IMR-90 (cell line): ENCODE results near the gene SEC24D. TPM values are rescaled to one million over a fixed set of nuclear protein-coding genes. Genes with fewer than 3 reads are reported as not detected.

ENCODE experiments used
- ATAC-seq: fragments of 200-7000 bp; cut with Tn5 transposase; 2 replicates; pipeline ENCODE4 v1.9.1; 2020; ENCODE audit warnings: low read depth, mild to moderate bottlenecking, moderate library complexity
- BruUV-seq: library from RNA; stranded (reverse); fragments of 400-500 nt; replicated peaks from 2 replicates; lab custom pipeline; 2021; lab: Mats Ljungman, UMichigan
- CTCF ChIA-PET: fragments of 300-600 bp; formaldehyde crosslinking; extraction: SDS; loops from one replicate; lab custom pipeline; 2021; ENCODE audit warnings: antibody characterized with exemption; lab: Yijun Ruan, JAX
- POLR2A ChIA-PET: fragments of 300-600 bp; sonication (Branson Sonifier 250); formaldehyde crosslinking; loops from one replicate; lab custom pipeline; 2022; ENCODE audit warnings: antibody characterized with exemption; ENCODE audit not compliant: unreplicated experiment; lab: Charles Lee
- DNase-seq: peaks from one replicate; pipeline ENCODE4 v3.0.0; 2013
- H2AFZ ChIP-seq: replicated peaks from 2 replicates; pipeline ENCODE3; 2013; ENCODE audit warnings: low read length, mild to moderate bottlenecking; ENCODE audit not compliant: poor library complexity
- H2AK5ac ChIP-seq: 2 replicates; pipeline ENCODE4 v1.6.1; 2013; ENCODE audit warnings: low read depth, low read length, inconsistent platforms
- H2AK9ac ChIP-seq: replicated peaks from 2 replicates; pipeline ENCODE3; 2013; ENCODE audit warnings: mild to moderate bottlenecking, low read depth, low read length, moderate library complexity; ENCODE audit not compliant: poor library complexity
- H2BK120ac ChIP-seq: 2 replicates; pipeline ENCODE4 v1.6.1; 2013; ENCODE audit warnings: low read depth, low read length, inconsistent platforms
- H2BK15ac ChIP-seq: 3 replicates; pipeline ENCODE4 v1.6.1; 2013; ENCODE audit warnings: low read depth, low read length, inconsistent platforms
- H2BK20ac ChIP-seq: 2 replicates; pipeline ENCODE4 v1.6.1; 2013; ENCODE audit warnings: low read depth, mild to moderate bottlenecking, inconsistent platforms, low read length, moderate library complexity
- H2BK5ac ChIP-seq: 2 replicates; pipeline ENCODE4 v1.6.1; 2013; ENCODE audit warnings: mild to moderate bottlenecking, low read depth, low read length, inconsistent platforms; ENCODE audit not compliant: poor library complexity, severe bottlenecking
- H3K14ac ChIP-seq: replicated peaks from 2 replicates; pipeline ENCODE4 v1.6.1; 2013; ENCODE audit warnings: low read depth, low read length, inconsistent platforms
- H3K18ac ChIP-seq: 2 replicates; pipeline ENCODE4 v1.6.1; 2013; ENCODE audit warnings: low read depth, low read length, control low read depth
- H3K23ac ChIP-seq: 2 replicates; pipeline ENCODE4 v1.6.1; 2013; ENCODE audit warnings: low read depth, low read length, inconsistent platforms
- H3K27ac ChIP-seq: 2 replicates; pipeline ENCODE4 v1.5.1; 2013; ENCODE audit warnings: mild to moderate bottlenecking, control low read depth, low read length; ENCODE audit not compliant: insufficient read depth
- H3K27me3 ChIP-seq: 2 replicates; pipeline ENCODE4 v1.6.1; 2013; ENCODE audit warnings: low read length; ENCODE audit not compliant: control insufficient read depth, insufficient read depth
- H3K36me3 ChIP-seq: 2 replicates; pipeline ENCODE4 v1.6.1; 2013; ENCODE audit warnings: low read length, mixed read lengths; ENCODE audit not compliant: control insufficient read depth, insufficient read depth
- H3K4ac ChIP-seq: 2 replicates; pipeline ENCODE4 v1.6.1; 2013; ENCODE audit warnings: low read depth, low read length, inconsistent platforms
- H3K4me1 ChIP-seq: 2 replicates; pipeline ENCODE4 v1.6.1; 2013; ENCODE audit warnings: low read length, mixed read lengths; ENCODE audit not compliant: control insufficient read depth, insufficient read depth
- H3K4me2 ChIP-seq: 2 replicates; pipeline ENCODE4 v1.6.1; 2013; ENCODE audit warnings: low read depth, mild to moderate bottlenecking, control low read depth, low read length, moderate library complexity
- H3K4me3 ChIP-seq: 2 replicates; pipeline ENCODE4 v1.5.1; 2013; ENCODE audit warnings: low read depth, mild to moderate bottlenecking, control low read depth, low read length, moderate library complexity; ENCODE audit not compliant: insufficient read depth
- H3K56ac ChIP-seq: 2 replicates; pipeline ENCODE4 v1.6.1; 2013; ENCODE audit warnings: low read length, inconsistent platforms; ENCODE audit not compliant: insufficient read depth; ENCODE audit errors: extremely low read depth
- H3K79me1 ChIP-seq, 2 experiments: 2 replicates each; pipeline ENCODE4 v1.6.1; 2013; ENCODE audit warnings: low read length in 2 of 2, inconsistent platforms in 1 of 2, low read depth in 1 of 2
- H3K9ac ChIP-seq: 2 replicates; pipeline ENCODE4 v1.6.1; 2013; ENCODE audit warnings: low read depth, low read length, control low read depth
- H3K9me1 ChIP-seq: 2 replicates; pipeline ENCODE4 v1.6.1; 2013; ENCODE audit warnings: low read length, inconsistent platforms; ENCODE audit not compliant: insufficient read depth
- H3K9me3 ChIP-seq: 2 replicates; pipeline ENCODE4 v1.6.1; 2013; ENCODE audit warnings: low read length; ENCODE audit not compliant: control insufficient read depth, insufficient read depth
- H4K20me1 ChIP-seq: 2 replicates; pipeline ENCODE4 v1.6.1; 2013; ENCODE audit warnings: low read length, inconsistent platforms; ENCODE audit not compliant: insufficient read depth
- H4K5ac ChIP-seq: 2 replicates; pipeline ENCODE4 v1.6.1; 2013; ENCODE audit warnings: mild to moderate bottlenecking, low read depth, low read length, control low read depth
- H4K8ac ChIP-seq, 2 experiments: 2 replicates each; pipeline ENCODE4 v1.6.1; 2013; ENCODE audit warnings: low read depth in 2 of 2, low read length in 2 of 2, control low read depth in 1 of 2, inconsistent platforms in 1 of 2
- H4K91ac ChIP-seq: 2 replicates; pipeline ENCODE4 v1.6.1; 2013; ENCODE audit warnings: low read depth, low read length, inconsistent platforms; ENCODE audit not compliant: insufficient read depth
- BHLHE40 ChIP-seq: fragments of 150-350 bp; IDR thresholded peaks from 2 replicates; pipeline ENCODE4 v1.6.1; 2016; ENCODE audit warnings: mild to moderate bottlenecking, low read depth, low read length
- ELK1 ChIP-seq: fragments of 150-350 bp; IDR thresholded peaks from 2 replicates; pipeline ENCODE4 v1.6.1; 2016; ENCODE audit warnings: low read depth, mild to moderate bottlenecking, low read length, moderate library complexity, borderline replicate concordance
- FOS ChIP-seq: fragments of 150-350 bp; IDR thresholded peaks from 2 replicates; pipeline ENCODE4 v1.6.1; 2016; ENCODE audit warnings: low read depth, low read length
- MAFK ChIP-seq: IDR thresholded peaks from 2 replicates; pipeline ENCODE4 v1.6.1; 2012; ENCODE audit warnings: low read depth, low read length, improper control_type of control experiment
- MAZ ChIP-seq: IDR thresholded peaks from 2 replicates; pipeline ENCODE4 v1.6.1; 2012; ENCODE audit warnings: low read depth, mild to moderate bottlenecking, low read length, improper control_type of control experiment, moderate library complexity, borderline replicate concordance
- MXI1 ChIP-seq: IDR thresholded peaks from 2 replicates; pipeline ENCODE4 v1.6.1; 2012; ENCODE audit warnings: low read depth, mild to moderate bottlenecking, low read length, moderate library complexity, borderline replicate concordance
- POLR2A ChIP-seq: IDR thresholded peaks from 2 replicates; pipeline ENCODE4 v1.6.1; 2012; ENCODE audit warnings: mild to moderate bottlenecking, low read depth, low read length
- RAD21 ChIP-seq: IDR thresholded peaks from 2 replicates; pipeline ENCODE4 v1.6.1; 2012; ENCODE audit warnings: low read length, improper control_type of control experiment
- RFX5 ChIP-seq: IDR thresholded peaks from 2 replicates; pipeline ENCODE4 v1.8.0; 2012; ENCODE audit warnings: low read depth, mild to moderate bottlenecking, low read length, moderate library complexity
- USF2 ChIP-seq: fragments of 150-350 bp; IDR thresholded peaks from 2 replicates; pipeline ENCODE4 v1.6.1; 2017; ENCODE audit warnings: mild to moderate bottlenecking, antibody characterized with exemption, low read length, low read depth
- WGBS, 2 experiments: methylation state at CpG; one replicate each; pipeline versions ENCODE4 v1.1.5 to v1.1.7; 2013; ENCODE audit warnings: missing lambda C conversion rate in 2 of 2; ENCODE audit not compliant: insufficient read length in 1 of 2; ENCODE audit errors: extremely low coverage in 2 of 2; 5-methylcytosine and 5-hydroxymethylcytosine counted together
- dilution Hi-C: fragments of 300-500 bp; cut with HindIII; formaldehyde crosslinking; loops from one replicate; pipeline ENCODE4 v1.14.3; 2018; ENCODE audit warnings: low sequenced_read_pairs; ENCODE audit not compliant: unreplicated experiment
- in situ Hi-C: fragments of 300-500 bp; cut with MboI; formaldehyde crosslinking; loops from 3 replicates; pipeline ENCODE4 v1.14.3; 2019; ENCODE audit warnings: low sequenced_read_pairs, inconsistent platforms, mixed read lengths
- intact Hi-C: fragments of 100-400 bp; cut with micrococcal nuclease; formaldehyde crosslinking; loops from 2 replicates; pipeline ENCODE4 v1.10.0; 2022
- polyA plus RNA-seq, 3 experiments: library from polyadenylated mRNA; depleted of rRNA; stranded (reverse); fragments of >200 nt; gene quantifications; 2 replicates each; pipeline ENCODE4 v1.2.3, GENCODE V29; 2012; ENCODE audit warnings: low replicate concordance in 1 of 3
- total RNA-seq: library from RNA; depleted of rRNA; stranded (reverse); fragments of >200 nt; gene quantifications from 2 replicates; pipeline ENCODE4 v1.2.3, GENCODE V29; 2012

Gene SEC24D
- total and polyA plus RNA-seq, 2 of the 4 experiments (the other 2 are of a cell fraction) = 93.2 to 111 TPM

GRCh38 chr4:118836301-118837120 lies 585 bp upstream of the SEC24D start:
- peak overlapping the region; percentile 77 for H3K18ac ChIP-seq

More at GRCh38 chr4:118836301-118837120, 585 bp upstream of the SEC24D start:
- Histone ChIP-seq H4K8ac (peak overlapping the region; percentile 84 to 94), H2AK5ac (peak overlapping the region; percentile 83), H3K4me2 (peak overlapping the region; percentile 84), H4K5ac (peak overlapping the region; percentile 66), H3K9ac (peak overlapping the region; percentile 95), H3K27ac (peak overlapping the region; percentile 90), H2BK120ac (peak overlapping the region; percentile 78), H3K36me3 (peaks cover 13% of the 10 kb centered on the region), H2BK5ac (peak overlapping the region; percentile 84), H2AK9ac (peak overlapping the region; percentile 93), H3K4me3 (peak overlapping the region; percentile 93), H3K23ac (peak overlapping the region; percentile 98), H2BK20ac (peak overlapping the region; percentile 51; the same call in 1 of the 2 replicates), H3K9me3 (no peaks in the 10 kb centered on the region), H3K79me1 (peaks cover 0 to 38% of the 10 kb centered on the region in 2 experiments; a peak in 2 of 4 replicates), H4K91ac (peak overlapping the region; percentile 94), H3K4me1 (peaks cover 5% of the 10 kb centered on the region), H4K20me1 (peaks cover 34% of the 10 kb centered on the region), H3K14ac (peak overlapping the region; percentile 95), H2BK15ac (peak overlapping the region; percentile 86), H3K27me3 (no peaks in the 10 kb centered on the region), H2AFZ (peak overlapping the region; percentile 95), H3K4ac (peak overlapping the region; percentile 91), H3K9me1 (peaks cover 9% of the 10 kb centered on the region), H3K56ac (peak overlapping the region; percentile 97)
- ChIA-PET POLR2A (interaction anchor here (0.7 to 0.8 kb wide), 2 partner anchors 10 to 1912 kb away, joined by 3 to 6 read pairs; no protein-coding TSS in a partner anchor), CTCF (interaction anchor here (0.6 to 1.1 kb wide), 2 partner anchors 14 to 856 kb away, joined by 3 to 4 read pairs; no protein-coding TSS in a partner anchor)
- BruUV-seq = TSS peak; percentile 58
- in situ Hi-C loops (no loop called here), dilution Hi-C loops (no loop called here), intact Hi-C loops (no loop called here)
- ATAC-seq (peak; percentile 60), DNase-seq (peak; percentile 80)
- WGBS, 2 experiments = 4% methylated on average over 12 of the region's 29 CpGs; no CpG with 5 or more reads in 1 of the 2 experiments
- peak; percentile 63; the same call in 1 of the 2 replicates for TF ChIP-seq USF2
- TF ChIP-seq ELK1 = no peak
- peak; percentile 95 for TF ChIP-seq BHLHE40
- no peak for TF ChIP-seq MAZ
- TF ChIP-seq RAD21 = no peak
- TF ChIP-seq MXI1 = peak; percentile 95
- TF ChIP-seq MAFK = no peak
- 0 out of 2 replicates have a peak, but pooled peaks have one; percentile 7 for TF ChIP-seq RFX5
- TF ChIP-seq FOS = no peak; the same call in 1 of the 2 replicates
- no peak for TF ChIP-seq POLR2A
